CD4-positive, alpha-beta T cell (primary cell): ENCODE measurements around the gene VIL1. TPM values are rescaled to one million over a fixed set of nuclear protein-coding genes. Genes with fewer than 3 reads are reported as not detected.

Experiments used
- ATAC-seq: fragments of 200-7000 bp; cut with Tn5 transposase; one replicate; pipeline ENCODE4 v1.10.0; 2022; ENCODE audit warnings: mild to moderate bottlenecking; ENCODE audit not compliant: poor library complexity
- CTCF ChIA-PET: fragments of 350-600 bp; sonication (Branson Sonifier 250); formaldehyde crosslinking; loops from one replicate; lab custom pipeline; 2021; ENCODE audit warnings: antibody characterized with exemption, inconsistent platforms; lab: Charles Lee
- POLR2A ChIA-PET: fragments of 350-600 bp; sonication (Branson Sonifier 250); formaldehyde crosslinking; loops from one replicate; lab custom pipeline; 2021; ENCODE audit warnings: antibody characterized with exemption, inconsistent platforms; lab: Charles Lee
- DNase-seq, 14 experiments: peaks; one replicate each; pipeline ENCODE4 v3.0.0-alpha.2; 2013 to 2020; ENCODE audit warnings: mixed read lengths in 2 of 14
- H3K27ac ChIP-seq, 2 donors: one replicate each; pipeline versions ENCODE4 v1.5.1 to v1.7.0; 2013; ENCODE audit warnings: low read length in 2 of 2, low read depth in 1 of 2, mild to moderate bottlenecking in 1 of 2
- H3K27me3 ChIP-seq, 2 experiments: 1 replicate in 1 of 2; 2 replicates in 1 of 2; pipeline versions ENCODE4 v1.6.1 to v1.7.0; 2013; ENCODE audit warnings: low read length in 2 of 2, control low read depth in 1 of 2, mild to moderate bottlenecking in 1 of 2, moderate library complexity in 1 of 2; ENCODE audit not compliant: insufficient read depth in 2 of 2, control insufficient read depth in 1 of 2
- H3K36me3 ChIP-seq: one replicate; pipeline ENCODE4 v1.6.1; 2013; ENCODE audit warnings: low read length, control low read depth; ENCODE audit not compliant: insufficient read depth
- H3K4me1 ChIP-seq: one replicate; pipeline ENCODE4 v1.6.1; 2013; ENCODE audit warnings: low read length, control low read depth; ENCODE audit not compliant: insufficient read depth
- H3K4me3 ChIP-seq: one replicate; pipeline ENCODE4 v1.5.1; 2013; ENCODE audit warnings: mild to moderate bottlenecking, low read length, moderate library complexity
- H3K9me3 ChIP-seq, 2 experiments: 1 replicate in 1 of 2; 2 replicates in 1 of 2; pipeline versions ENCODE4 v1.6.1 to v1.7.0; 2013; ENCODE audit warnings: low read length in 2 of 2, mild to moderate bottlenecking in 2 of 2, control low read depth in 1 of 2, moderate library complexity in 1 of 2; ENCODE audit not compliant: control insufficient read depth in 1 of 2, insufficient read depth in 1 of 2
- H3K27ac Mint-ChIP-seq: one replicate; pipeline ENCODE4 v1.8.0; 2020; ENCODE audit warnings: mixed read lengths
- H3K27me3 Mint-ChIP-seq: one replicate; pipeline ENCODE4 v1.8.0; 2021; ENCODE audit warnings: mixed read lengths
- H3K36me3 Mint-ChIP-seq: one replicate; pipeline ENCODE4 v1.8.0; 2021; ENCODE audit warnings: low read depth, mixed read lengths
- H3K4me1 Mint-ChIP-seq: one replicate; pipeline ENCODE4 v1.8.0; 2021; ENCODE audit warnings: low read depth, mixed read lengths
- H3K4me3 Mint-ChIP-seq: one replicate; pipeline ENCODE4 v1.8.0; 2020; ENCODE audit warnings: mild to moderate bottlenecking, mixed read lengths
- H3K9me3 Mint-ChIP-seq: one replicate; pipeline ENCODE4 v1.8.0; 2020; ENCODE audit warnings: mixed read lengths
- CTCF ChIP-seq: fragments of 200-600 bp; IDR thresholded peaks from one replicate; pipeline ENCODE4 v1.8.0; 2022; ENCODE audit warnings: antibody characterized with exemption, mild to moderate bottlenecking
- intact Hi-C, 2 experiments: fragments of 100-400 bp; cut with DNase I in 1 of 2; cut with micrococcal nuclease in 1 of 2; formaldehyde crosslinking; loops; one replicate each; pipeline versions ENCODE4 v1.15.1 to v1.9.0; 2023 to 2025; cut with DNase I, micrococcal nuclease
- total RNA-seq, 174 experiments: library from RNA in 2 of 174; stranded (reverse) in 2 of 174; gene quantifications; one replicate each; pipeline ENCODE4 v1.2.3 and lab custom pipeline; 2021 to 2026

VIL1 gene
- total RNA-seq, 2 experiments from 2014 or later, result 0.20 to 0.33 TPM

- POLR2A ChIA-PET, result no interaction called here
Measured at GRCh38 chr2:218434456-218434855, 15.5 kb downstream of the VIL1 start.

GRCh38 chr2:218435003-218435982 lies 16.4 kb downstream of the VIL1 start:
- no peak overlapping the region for H3K27ac Mint-ChIP-seq

More at GRCh38 chr2:218434456-218434855, 15.5 kb downstream of the VIL1 start:
- peaks cover 0 to 3% of the 10 kb centered on the region in 2 experiments for H3K27me3 ChIP-seq
- no peaks in the 10 kb centered on the region for H3K27me3 Mint-ChIP-seq
- no peaks in the 10 kb centered on the region for H3K4me1 Mint-ChIP-seq
- H3K4me3 Mint-ChIP-seq, result no peak overlapping the region
- H3K4me1 ChIP-seq, result no peaks in the 10 kb centered on the region
- no peaks in the 10 kb centered on the region for H3K36me3 ChIP-seq
- no peaks in the 10 kb centered on the region for H3K9me3 Mint-ChIP-seq
- CTCF ChIA-PET, result no interaction called here
- intact Hi-C loops, result no loop called here
- no peak overlapping the region for H3K27ac ChIP-seq
- DNase-seq, result no peak
- no peak for TF ChIP-seq CTCF
- no peak overlapping the region for H3K4me3 ChIP-seq
- no peaks in the 10 kb centered on the region for H3K9me3 ChIP-seq
- ATAC-seq, result no peak
- H3K27ac Mint-ChIP-seq, result no peak overlapping the region
- H3K36me3 Mint-ChIP-seq, result no peaks in the 10 kb centered on the region

GRCh38 chr2:218436992-218437391 lies 18.1 kb downstream of the VIL1 start:
- CTCF ChIA-PET, result interaction anchor here (0.9 kb wide), 1 partner anchor 20 kb away, joined by 3 read pairs; no protein-coding TSS in a partner anchor
- Mint-ChIP-seq H3K9me3 (no peaks in the 10 kb centered on the region), H3K27ac (no peak overlapping the region), H3K4me1 (no peaks in the 10 kb centered on the region), H3K36me3 (no peaks in the 10 kb centered on the region), H3K27me3 (no peaks in the 10 kb centered on the region), H3K4me3 (no peak overlapping the region)
- Histone ChIP-seq H3K9me3 (no peaks in the 10 kb centered on the region), H3K4me3 (no peak overlapping the region), H3K4me1 (no peaks in the 10 kb centered on the region), H3K36me3 (no peaks in the 10 kb centered on the region), H3K27ac (no peak overlapping the region), H3K27me3 (peaks cover 0 to 2% of the 10 kb centered on the region in 2 experiments)
- DNase-seq (no peak), ATAC-seq (no peak)
- no peak for TF ChIP-seq CTCF
- POLR2A ChIA-PET, result no interaction called here
- intact Hi-C loops, result no loop called here

More at GRCh38 chr2:218435003-218435982, 16.4 kb downstream of the VIL1 start:
- Histone ChIP-seq H3K27me3 (peaks cover 0 to 3% of the 10 kb centered on the region in 2 experiments), H3K4me1 (no peaks in the 10 kb centered on the region), H3K36me3 (no peaks in the 10 kb centered on the region), H3K27ac (no peak overlapping the region), H3K9me3 (no peaks in the 10 kb centered on the region), H3K4me3 (no peak overlapping the region)
- ChIA-PET POLR2A (no interaction called here), CTCF (no interaction called here)
- intact Hi-C loops, result no loop called here
- Mint-ChIP-seq H3K9me3 (no peaks in the 10 kb centered on the region), H3K4me1 (no peaks in the 10 kb centered on the region), H3K4me3 (no peak overlapping the region), H3K27me3 (no peaks in the 10 kb centered on the region), H3K36me3 (no peaks in the 10 kb centered on the region)
- ATAC-seq (no peak), DNase-seq (no peak)
- no peak for TF ChIP-seq CTCF
